Thyroid gland (tissue), 4 donors: ENCODE measurements around the gene AIF1L. TPM values are rescaled to one million over a fixed set of nuclear protein-coding genes. Genes with fewer than 3 reads are reported as not detected.
A peak's percentile ranks its signal among the peaks of the same experiment; 100 is the strongest.

Experiments used
- DNase-seq, 2 donors: peaks; one replicate each; pipeline ENCODE4 v3.0.0-alpha.2; 2019
- H3K27ac ChIP-seq, 3 donors: fragments of 200-600 bp; sonication (generic); 1 replicate in 2 of 3; 2 replicates in 1 of 3; pipeline ENCODE4 v1.5.1; 2016 to 2019; ENCODE audit warnings: mild to moderate bottlenecking in 1 of 3, moderate library complexity in 1 of 3
- H3K27me3 ChIP-seq: fragments of 200-600 bp; sonication (generic); one replicate; pipeline ENCODE4 v1.5.1; 2019
- H3K36me3 ChIP-seq, 2 donors: fragments of 200-600 bp; sonication (generic); one replicate each; pipeline ENCODE4 v1.5.1; 2016 to 2019
- H3K4me1 ChIP-seq, 2 donors: fragments of 200-600 bp; sonication (generic); one replicate each; pipeline ENCODE4 v1.5.1; 2017 to 2019
- H3K4me3 ChIP-seq, 3 donors: fragments of 200-600 bp; sonication (generic); replicated peaks in 1 of 3; 1 replicate in 2 of 3; 2 replicates in 1 of 3; pipeline ENCODE4 v1.5.1; 2016; ENCODE audit warnings: mild to moderate bottlenecking in 1 of 3
- H3K9me3 ChIP-seq: fragments of 200-600 bp; sonication (generic); one replicate; pipeline ENCODE4 v1.5.1; 2017
- CTCF ChIP-seq, 6 experiments: fragments of 200-600 bp in 3 of 6; fragments of 450-650 bp in 3 of 6; sonication (generic) in 3 of 6; IDR thresholded peaks; one replicate each; pipeline ENCODE4 v1.5.1; 2016 to 2019; ENCODE audit warnings: antibody characterized with exemption in 6 of 6, mild to moderate bottlenecking in 2 of 6, inconsistent platforms in 1 of 6, moderate library complexity in 1 of 6
- POLR2A ChIP-seq, 2 donors: fragments of 450-650 bp; IDR thresholded peaks; one replicate each; pipeline ENCODE4 v1.6.1; 2017; ENCODE audit warnings: antibody characterized with exemption in 2 of 2, mild to moderate bottlenecking in 2 of 2, moderate library complexity in 1 of 2
- WGBS, 2 donors: methylation state at CpG; one replicate each; pipeline ENCODE4 v1.1.5; 2017; 5-methylcytosine and 5-hydroxymethylcytosine counted together
- intact Hi-C: fragments of 100-400 bp; cut with DNase I; formaldehyde crosslinking; loops from one replicate; pipeline ENCODE4 v1.15.1; 2023
- total RNA-seq, 4 donors: library from RNA; depleted of rRNA; stranded (reverse); fragments of >200 nt; gene quantifications; one replicate each; pipeline ENCODE4 v1.2.3, GENCODE V29; 2016

AIF1L gene
- total RNA-seq, 4 donors from 2014 or later = 43.0 to 114 (median 87.9) TPM

DNA sequence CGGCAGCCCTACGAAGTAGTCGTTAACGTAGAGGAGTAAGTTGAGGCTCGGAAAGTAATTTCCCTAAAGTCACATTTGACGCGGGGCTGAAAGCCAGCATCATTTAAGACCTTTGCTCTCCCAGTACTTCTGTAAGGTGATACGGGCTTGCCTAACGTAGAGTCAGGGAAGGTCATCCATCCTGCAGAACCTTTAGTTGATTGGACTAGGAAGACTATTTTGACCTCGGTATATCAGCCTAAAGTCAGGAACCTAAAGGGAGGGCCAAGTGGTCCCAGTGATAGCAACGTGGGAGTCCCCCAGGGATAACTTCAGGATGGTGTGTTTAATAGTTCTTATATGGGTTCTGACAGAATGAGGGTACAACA, 29.7 kb downstream of the AIF1L start:
- peaks cover 37 to 39% of the 10 kb centered on the region in 2 donors for H3K36me3 ChIP-seq
- intact Hi-C loops = loop anchor here (5.0 kb wide), 1 partner anchor 69 kb away; no protein-coding TSS in a partner anchor

GRCh38 chr9:131129183-131129582, 32.9 kb downstream of the AIF1L start:
- Histone ChIP-seq H3K4me3 (no peak overlapping the region), H3K36me3 (peaks cover 44 to 58% of the 10 kb centered on the region in 2 donors), H3K9me3 (no peaks in the 10 kb centered on the region), H3K27ac (no peak overlapping the region), H3K27me3 (no peaks in the 10 kb centered on the region), H3K4me1 (peaks cover 0 to 12% of the 10 kb centered on the region in 2 donors)
- WGBS, 2 donors = 78 to 80% methylated on average over 3 of the region's 3 CpGs
- TF ChIP-seq CTCF (IDR thresholded peaks at IDR 0.05) (no peak), POLR2A (IDR thresholded peaks at IDR 0.05) (no peak)
- DNase-seq = no peak
- intact Hi-C loops = loop anchor here (5.0 kb wide), 1 partner anchor 72 kb away; no protein-coding TSS in a partner anchor

More for the DNA sequence above, 29.7 kb downstream of the AIF1L start:
- no peaks in the 10 kb centered on the region for H3K9me3 ChIP-seq
- WGBS, 2 donors = 0% methylated on average over 6 to 11 of the region's 11 CpGs
- H3K4me3 ChIP-seq = peak overlapping the region; percentile 62 to 99 (median 67)
- no peak for DNase-seq
- H3K27ac ChIP-seq = peak overlapping the region in 1 of 3 donors; percentile 67
- no peaks in the 10 kb centered on the region for H3K27me3 ChIP-seq
- H3K4me1 ChIP-seq = peaks cover 0 to 12% of the 10 kb centered on the region in 2 donors
- TF ChIP-seq CTCF (IDR thresholded peaks at IDR 0.05) (no peak), POLR2A (IDR thresholded peaks at IDR 0.05) (no peak)

DNA sequence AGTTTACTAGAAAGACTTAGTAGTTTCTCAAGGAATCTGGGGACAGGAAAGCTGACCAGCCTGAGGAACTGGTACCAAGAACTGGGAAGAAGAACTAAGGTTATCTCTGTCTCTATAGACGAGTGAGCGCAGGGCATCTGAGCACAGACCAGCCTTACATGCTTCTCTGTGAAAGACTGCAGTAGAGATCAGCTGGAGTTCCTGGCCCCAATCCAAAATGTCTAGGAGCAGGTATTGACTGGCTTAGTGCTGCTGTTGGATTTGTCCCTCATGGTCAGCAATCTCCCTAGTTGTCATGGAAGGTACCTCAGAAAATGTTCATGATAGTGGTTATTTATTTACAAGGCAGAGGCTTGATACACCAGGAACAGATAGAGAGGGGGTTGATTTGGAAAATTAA, 42.3 kb downstream of the AIF1L start:
- Histone ChIP-seq H3K4me1 (no peaks in the 10 kb centered on the region), H3K9me3 (no peaks in the 10 kb centered on the region), H3K4me3 (no peak overlapping the region), H3K27ac (no peak overlapping the region), H3K36me3 (peaks cover 82 to 84% of the 10 kb centered on the region in 2 donors), H3K27me3 (no peaks in the 10 kb centered on the region)
- no peak for TF ChIP-seq POLR2A (IDR thresholded peaks at IDR 0.05)
- no peak for TF ChIP-seq CTCF (IDR thresholded peaks at IDR 0.05)
- 100% methylated on average over 2 of the region's 2 CpGs for WGBS, 2 donors
- intact Hi-C loops = no loop called here
- no peak for DNase-seq

DNA sequence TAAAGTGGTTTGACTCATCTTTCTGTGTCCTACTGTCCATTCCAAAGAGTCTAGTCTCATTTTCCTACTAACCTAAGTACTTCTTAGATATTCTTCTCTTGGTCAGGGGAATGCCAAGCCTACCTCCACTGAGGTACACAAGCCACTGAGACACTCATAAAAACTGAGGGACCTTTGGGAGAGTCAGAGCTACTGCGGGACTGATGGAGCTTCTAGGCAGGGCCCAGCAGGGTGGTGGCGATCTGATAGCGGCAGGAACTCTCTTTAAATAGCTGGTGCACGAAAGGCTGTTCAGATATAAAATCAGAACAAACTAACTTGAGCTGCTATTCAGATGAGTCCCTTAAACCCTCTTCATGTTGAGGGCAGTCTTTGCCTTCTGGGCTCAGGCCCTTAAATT, 43.8 kb downstream of the AIF1L start:
- intact Hi-C loops = no loop called here
- Histone ChIP-seq H3K4me1 (no peaks in the 10 kb centered on the region), H3K27me3 (no peaks in the 10 kb centered on the region), H3K36me3 (peaks cover 81 to 82% of the 10 kb centered on the region in 2 donors), H3K9me3 (no peaks in the 10 kb centered on the region), H3K4me3 (no peak overlapping the region), H3K27ac (no peak overlapping the region)
- DNase-seq = no peak
- TF ChIP-seq CTCF (IDR thresholded peaks at IDR 0.05) = no peak
- no peak for TF ChIP-seq POLR2A (IDR thresholded peaks at IDR 0.05)
- WGBS, 2 donors = 93 to 94% methylated on average over 4 of the region's 4 CpGs

GRCh38 chr9:131140550-131140949, 44.2 kb downstream of the AIF1L start:
- intact Hi-C loops = no loop called here
- WGBS, 2 donors = 96 to 97% methylated on average over 3 of the region's 3 CpGs
- no peak overlapping the region for H3K27ac ChIP-seq

More at GRCh38 chr9:131140550-131140949, 44.2 kb downstream of the AIF1L start:
- no peaks in the 10 kb centered on the region for H3K9me3 ChIP-seq
- H3K4me1 ChIP-seq = no peaks in the 10 kb centered on the region
- no peak overlapping the region for H3K4me3 ChIP-seq
- no peaks in the 10 kb centered on the region for H3K27me3 ChIP-seq
- no peak for TF ChIP-seq POLR2A (IDR thresholded peaks at IDR 0.05)
- H3K36me3 ChIP-seq = peaks cover 81 to 82% of the 10 kb centered on the region in 2 donors
- no peak for DNase-seq
